Measurements from ENCODE around the gene TAF4B. TPM values are rescaled to one million over a fixed set of nuclear protein-coding genes. Genes with fewer than 3 reads are reported as not detected.

The TAF4B gene
- total and polyA plus RNA-seq, 10 of the 15 experiments (the other 5 are each of a cell fraction or from before 2014, with no cell fraction given) = 2.3 to 15.0 (median 12.2) TPM

- peak; percentile 82 for TF ChIP-seq ATF7 (IDR thresholded peaks at IDR 0.05; ENCODE audit: low read depth)
- TF ChIP-seq RAD51 (IDR thresholded peaks at IDR 0.05) = peak; percentile 85
- no peak for TF ChIP-seq ZZZ3 (IDR thresholded peaks at IDR 0.05; ENCODE audit: control insufficient read depth, insufficient read length, low read depth)
- TF ChIP-seq MAX (IDR thresholded peaks at IDR 0.05; ENCODE audit: low read depth, low read length) = peak; percentile 98
- TF ChIP-seq SPI1 (IDR thresholded peaks at IDR 0.05; ENCODE audit: borderline replicate concordance, insufficient read depth, low read depth, low read length) = peak; percentile 4; the same call in 1 of the 2 replicates
- peak; percentile 30; the same call in 1 of the 2 replicates for TF ChIP-seq CBFB (IDR thresholded peaks at IDR 0.05; ENCODE audit: low read depth)
Observed at GRCh38 chr18:26226229-26227050, at the start of gene TAF4B (continued).

GRCh38 chr18:26181343-26181826 is 44.9 kb upstream of the TAF4B start:
- Histone ChIP-seq H3K79me2 (ENCODE audit: control insufficient read depth, insufficient read depth, low read length) (no peaks in the 10 kb centered on the region), H3K27ac (ENCODE audit: control insufficient read depth, insufficient read depth) (peak overlapping the region; percentile 56), H3K36me3 (ENCODE audit: control insufficient read depth in 2 of 2, insufficient read depth in 2 of 2, low read length in 1 of 2) (no peaks in the 10 kb centered on the region), H3K9ac (ENCODE audit: control insufficient read depth, insufficient read depth, low read length) (no peak overlapping the region), H3K4me3 (no peak overlapping the region), H2AFZ (ENCODE audit: control insufficient read depth, low read depth, low read length) (peak overlapping the region; percentile 16), H3K4me1 (ENCODE audit: control insufficient read depth, insufficient read depth, low read length) (peaks cover 19% of the 10 kb centered on the region; the same call in 1 of the 2 replicates), H3K27me3 (replicated peaks in 1 of 2; ENCODE audit: control insufficient read depth in 2 of 2, insufficient read depth in 2 of 2, low read length in 1 of 2) (no peaks in the 10 kb centered on the region), H3K4me2 (ENCODE audit: control insufficient read depth, insufficient read depth) (peak overlapping the region; percentile 45), H3K9me3 (replicated peaks; ENCODE audit: control insufficient read depth, insufficient read depth, low read length) (peaks cover 8% of the 10 kb centered on the region; the same call in 2 of the 3 replicates), H4K20me1 (ENCODE audit: control insufficient read depth, insufficient read depth) (no peaks in the 10 kb centered on the region)
- in situ Hi-C loops (cut with MboI) (no loop called here), intact Hi-C loops (cut with micrococcal nuclease; ENCODE audit: unreplicated experiment) (no loop called here)
- peak; percentile 51 for DNase-seq (ENCODE audit: low read depth, low spot score)
- peak; percentile 75 for ATAC-seq
- SMC1A ChIA-PET (ENCODE audit: uncharacterized antibody, unreplicated experiment) = interaction anchor here (0.8 to 2.2 kb wide), 11 partner anchors 8 to 160 kb away, joined by 3 to 10 read pairs (median 4); no protein-coding TSS in a partner anchor
- CTCF ChIA-PET = interaction anchor here (0.6 to 1.5 kb wide), 5 partner anchors 9 to 131 kb away, joined by 3 to 4 read pairs (median 3); no protein-coding TSS in a partner anchor
- 2% methylated on average over 7 of the region's 7 CpGs for WGBS (ENCODE audit: insufficient coverage, insufficient replicate concordance, low lambda C conversion rate, missing lambda C conversion rate)
- FAIRE-seq = no peak
- RAD21 ChIA-PET (ENCODE audit: unreplicated experiment) = interaction anchor here (0.7 to 1.7 kb wide), 6 partner anchors 9 to 92 kb away, joined by 3 to 9 read pairs (median 4); no protein-coding TSS in a partner anchor
- POLR2A ChIA-PET = interaction anchor here (2.0 kb wide), 1 partner anchor 14 kb away, joined by 5 read pairs; no protein-coding TSS in a partner anchor
- no TSS peak for BruUV-seq (replicated peaks)
- TF ChIP-seq MEF2B (IDR thresholded peaks at IDR 0.05; ENCODE audit: partially characterized antibody, poor library complexity, severe bottlenecking) = peak; percentile 33
- TF ChIP-seq CREM (IDR thresholded peaks at IDR 0.05; ENCODE audit: low read depth) = peak; percentile 23; the same call in 1 of the 2 replicates
- TF ChIP-seq MTA2 (IDR thresholded peaks at IDR 0.05; ENCODE audit: low read depth) = 0 out of 2 replicates have a peak, but pooled peaks have one; percentile 30
- no peak for TF ChIP-seq MLLT1 (IDR thresholded peaks at IDR 0.05)
- TF ChIP-seq NR2F1 (conservative IDR thresholded peaks at IDR 0.05) = no peak
- no peak for TF ChIP-seq MAX (IDR thresholded peaks at IDR 0.05; ENCODE audit: low read depth, low read length)
- TF ChIP-seq YBX1 (IDR thresholded peaks at IDR 0.05) = no peak
- peak; percentile 73 for TF ChIP-seq ZNF687 (IDR thresholded peaks at IDR 0.05)
- no peak for TF ChIP-seq CEBPB (IDR thresholded peaks at IDR 0.05; ENCODE audit: borderline replicate concordance in 1 of 2, low read depth in 2 of 2, low read length in 2 of 2)
- peak; percentile 30 to 39; a peak in 2 of 4 replicates for TF ChIP-seq IKZF2 (IDR thresholded peaks at IDR 0.05)

Data from GM12878 (cell line).